ENCODE measurements around the gene TTLL11. TPM values are rescaled to one million over a fixed set of nuclear protein-coding genes. Genes with fewer than 3 reads are reported as not detected.

Gene TTLL11
- total and polyA plus RNA-seq, 4 donors = 1.4 to 4.5 (median 3.6) TPM

- H3K27me3 ChIP-seq (ENCODE audit: control insufficient read depth in 4 of 4, insufficient read depth in 4 of 4, low read length in 3 of 4) = no peaks in the 10 kb centered on the region
- DNase-seq (ENCODE audit: low spot score) = no peak
- 80% methylated on average over 4 of the region's 4 CpGs for WGBS
- peaks cover 2 to 17% (median 12%) of the 10 kb centered on the region in 4 donors for H3K4me1 ChIP-seq (ENCODE audit: control insufficient read depth in 4 of 4, insufficient read depth in 4 of 4, low read length in 3 of 4)
- no peaks in the 10 kb centered on the region for H3K36me3 ChIP-seq (ENCODE audit: control insufficient read depth in 4 of 4, insufficient read depth in 3 of 4, low read depth in 1 of 4, low read length in 3 of 4)
- no peaks in the 10 kb centered on the region for H3K9me3 ChIP-seq (ENCODE audit: control insufficient read depth in 4 of 4, low read length in 3 of 4)
- no peak overlapping the region for H3K27ac ChIP-seq (ENCODE audit: low read depth in 1 of 2, low read length in 2 of 2)
- H3K9ac ChIP-seq (ENCODE audit: low read depth in 1 of 2, low read length in 2 of 2) = no peak overlapping the region
- TF ChIP-seq, protein P1, sequence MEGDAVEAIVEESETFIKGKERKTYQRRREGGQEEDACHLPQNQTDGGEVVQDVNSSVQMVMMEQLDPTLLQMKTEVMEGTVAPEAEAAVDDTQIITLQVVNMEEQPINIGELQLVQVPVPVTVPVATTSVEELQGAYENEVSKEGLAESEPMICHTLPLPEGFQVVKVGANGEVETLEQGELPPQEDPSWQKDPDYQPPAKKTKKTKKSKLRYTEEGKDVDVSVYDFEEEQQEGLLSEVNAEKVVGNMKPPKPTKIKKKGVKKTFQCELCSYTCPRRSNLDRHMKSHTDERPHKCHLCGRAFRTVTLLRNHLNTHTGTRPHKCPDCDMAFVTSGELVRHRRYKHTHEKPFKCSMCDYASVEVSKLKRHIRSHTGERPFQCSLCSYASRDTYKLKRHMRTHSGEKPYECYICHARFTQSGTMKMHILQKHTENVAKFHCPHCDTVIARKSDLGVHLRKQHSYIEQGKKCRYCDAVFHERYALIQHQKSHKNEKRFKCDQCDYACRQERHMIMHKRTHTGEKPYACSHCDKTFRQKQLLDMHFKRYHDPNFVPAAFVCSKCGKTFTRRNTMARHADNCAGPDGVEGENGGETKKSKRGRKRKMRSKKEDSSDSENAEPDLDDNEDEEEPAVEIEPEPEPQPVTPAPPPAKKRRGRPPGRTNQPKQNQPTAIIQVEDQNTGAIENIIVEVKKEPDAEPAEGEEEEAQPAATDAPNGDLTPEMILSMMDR (IDR thresholded peaks at IDR 0.05; ENCODE audit: low read depth, low read length, missing input control) = no peak
- TF ChIP-seq EGR1 (IDR thresholded peaks at IDR 0.05; ENCODE audit: low read depth in 2 of 2) (no peak), NR2F2 (IDR thresholded peaks at IDR 0.05) (no peak), RAD21 (IDR thresholded peaks at IDR 0.05) (no peak), YY1 (IDR thresholded peaks at IDR 0.05) (no peak), HNF4A (conservative IDR thresholded peaks at IDR 0.05) (no peak), JUND (IDR thresholded peaks at IDR 0.05) (no peak)
- H3K4me3 ChIP-seq (ENCODE audit: low read depth in 1 of 3, low read length in 3 of 3) = no peak overlapping the region
Measured at GRCh38 chr9:122096620-122097415, 3.7 kb upstream of the TTLL11 start.

- Histone ChIP-seq H3K27me3 (ENCODE audit: control insufficient read depth in 4 of 4, insufficient read depth in 4 of 4, low read length in 3 of 4) (no peaks in the 10 kb centered on the region), H3K9ac (ENCODE audit: low read depth in 1 of 2, low read length in 2 of 2) (no peak overlapping the region), H3K27ac (ENCODE audit: low read depth in 1 of 2, low read length in 2 of 2) (no peak overlapping the region), H3K4me1 (ENCODE audit: control insufficient read depth in 4 of 4, insufficient read depth in 4 of 4, low read length in 3 of 4) (peaks cover 7 to 34% (median 26%) of the 10 kb centered on the region in 4 donors), H3K4me3 (ENCODE audit: low read depth in 1 of 3, low read length in 3 of 3) (no peak overlapping the region), H3K9me3 (ENCODE audit: control insufficient read depth in 4 of 4, low read length in 3 of 4) (no peaks in the 10 kb centered on the region), H3K36me3 (ENCODE audit: control insufficient read depth in 4 of 4, insufficient read depth in 3 of 4, low read depth in 1 of 4, low read length in 3 of 4) (no peaks in the 10 kb centered on the region)
- WGBS = 28% methylated on average over 14 of the region's 14 CpGs
- DNase-seq (ENCODE audit: low spot score) = peak; percentile 57
- TF ChIP-seq RXRA (IDR thresholded peaks at IDR 0.05) (no peak), FOXA1 (IDR thresholded peaks at IDR 0.05) (no peak), MAX (IDR thresholded peaks at IDR 0.05) (no peak), TAF1 (conservative IDR thresholded peaks at IDR 0.05) (no peak), RAD21 (IDR thresholded peaks at IDR 0.05) (peak; percentile 24 to 66), HNF4G (IDR thresholded peaks at IDR 0.05) (no peak), EGR1 (IDR thresholded peaks at IDR 0.05; ENCODE audit: low read depth in 2 of 2) (no peak), GABPA (IDR thresholded peaks at IDR 0.05 in 1 of 2, conservative IDR thresholded peaks at IDR 0.05 in 1 of 2) (no peak), HNF4A (conservative IDR thresholded peaks at IDR 0.05) (no peak), YY1 (IDR thresholded peaks at IDR 0.05) (no peak), NR2F2 (IDR thresholded peaks at IDR 0.05) (no peak), JUND (IDR thresholded peaks at IDR 0.05) (no peak), SP1 (IDR thresholded peaks at IDR 0.05) (no peak), REST (IDR thresholded peaks at IDR 0.05) (peak; percentile 33), FOXA2 (IDR thresholded peaks at IDR 0.05) (no peak), ATF3 (IDR thresholded peaks at IDR 0.05) (no peak)
- TF ChIP-seq, protein P1 (IDR thresholded peaks at IDR 0.05; ENCODE audit: low read depth, low read length, missing input control) = peak; percentile 43
- TF ChIP-seq, protein P2, sequence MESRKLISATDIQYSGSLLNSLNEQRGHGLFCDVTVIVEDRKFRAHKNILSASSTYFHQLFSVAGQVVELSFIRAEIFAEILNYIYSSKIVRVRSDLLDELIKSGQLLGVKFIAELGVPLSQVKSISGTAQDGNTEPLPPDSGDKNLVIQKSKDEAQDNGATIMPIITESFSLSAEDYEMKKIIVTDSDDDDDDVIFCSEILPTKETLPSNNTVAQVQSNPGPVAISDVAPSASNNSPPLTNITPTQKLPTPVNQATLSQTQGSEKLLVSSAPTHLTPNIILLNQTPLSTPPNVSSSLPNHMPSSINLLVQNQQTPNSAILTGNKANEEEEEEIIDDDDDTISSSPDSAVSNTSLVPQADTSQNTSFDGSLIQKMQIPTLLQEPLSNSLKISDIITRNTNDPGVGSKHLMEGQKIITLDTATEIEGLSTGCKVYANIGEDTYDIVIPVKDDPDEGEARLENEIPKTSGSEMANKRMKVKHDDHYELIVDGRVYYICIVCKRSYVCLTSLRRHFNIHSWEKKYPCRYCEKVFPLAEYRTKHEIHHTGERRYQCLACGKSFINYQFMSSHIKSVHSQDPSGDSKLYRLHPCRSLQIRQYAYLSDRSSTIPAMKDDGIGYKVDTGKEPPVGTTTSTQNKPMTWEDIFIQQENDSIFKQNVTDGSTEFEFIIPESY (IDR thresholded peaks at IDR 0.05) = no peak
Measured at GRCh38 chr9:122095010-122095767, 2.1 kb upstream of the TTLL11 start.
